ENCODE results near the gene PABPC1L.

GRCh38 chr20:44885392-44886265 lies 24.2 kb upstream of the PABPC1L start, which contains the start of gene YWHAB:
- TF ChIP-seq POLR2A (IDR thresholded peaks at IDR 0.05) (peak; percentile 91), CTCF (IDR thresholded peaks at IDR 0.05) (peak in 3 of 4 donors; percentile 5 to 20 (median 7))
